GM18499 (cell line): ENCODE data around the gene NOL4L.

ENCODE experiments used
- ATAC-seq: cut with Tn5 transposase; IDR thresholded peaks from one replicate; pipeline ENCODE4 v1.9.1; 2021; ENCODE audit warnings: moderate number of reproducible peaks; ENCODE audit not compliant: insufficient read depth, unreplicated experiment

The NOL4L gene

DNA sequence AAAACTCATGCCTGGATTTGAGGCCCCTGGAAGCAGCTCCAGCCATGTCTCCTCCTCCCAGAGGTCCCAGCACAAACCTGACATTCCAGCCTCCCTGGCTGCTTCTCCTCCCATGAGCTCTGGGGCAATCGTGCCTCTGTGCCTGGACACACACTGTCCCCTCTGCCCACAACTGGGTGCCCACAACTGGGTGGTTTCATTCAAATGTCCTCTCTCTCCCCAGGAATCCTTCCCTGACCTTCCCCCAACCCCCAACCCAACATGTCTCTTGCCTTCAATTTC lies 37.4 kb downstream of the NOL4L start:
- no peak for ATAC-seq

DNA sequence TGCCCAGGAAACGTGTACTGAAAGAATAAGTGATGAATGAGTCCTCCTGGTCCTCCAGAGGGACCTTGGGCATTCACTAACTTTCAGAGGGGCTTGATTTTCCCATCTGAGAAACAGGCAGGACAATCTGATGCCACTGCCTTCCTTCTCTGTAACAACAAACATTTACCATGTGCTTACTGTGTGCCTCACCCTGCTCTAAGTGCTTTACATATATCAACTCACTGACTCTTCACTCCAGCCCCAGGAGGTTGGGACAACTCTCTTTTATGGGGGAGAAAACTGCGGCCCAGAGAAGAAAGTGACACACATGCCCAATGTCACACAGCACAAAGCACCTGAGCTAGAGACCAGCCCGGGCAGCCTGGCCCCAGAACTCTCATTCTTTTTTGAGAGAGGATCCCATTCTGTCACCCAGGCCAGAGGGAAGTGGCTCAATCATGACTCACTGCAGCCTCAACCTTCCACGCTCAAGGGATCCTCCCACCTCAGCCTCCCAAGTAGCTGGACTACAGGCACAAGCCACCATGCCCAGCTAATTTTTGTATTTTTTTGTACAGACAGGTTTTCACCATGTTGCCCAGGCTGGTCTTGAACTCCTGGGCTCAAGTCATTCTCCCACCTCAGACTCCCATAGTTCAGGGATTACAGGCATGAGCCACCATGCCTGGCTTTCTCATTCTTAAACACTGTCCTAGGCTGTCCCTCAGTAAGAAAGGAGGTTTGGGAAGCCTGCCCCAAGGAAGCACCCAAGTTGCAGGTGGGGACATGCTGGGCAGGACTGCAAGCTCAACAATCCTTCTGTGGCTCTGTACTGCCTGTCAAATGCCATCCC lies 38.0 kb downstream of the NOL4L start:
- no peak for ATAC-seq

DNA sequence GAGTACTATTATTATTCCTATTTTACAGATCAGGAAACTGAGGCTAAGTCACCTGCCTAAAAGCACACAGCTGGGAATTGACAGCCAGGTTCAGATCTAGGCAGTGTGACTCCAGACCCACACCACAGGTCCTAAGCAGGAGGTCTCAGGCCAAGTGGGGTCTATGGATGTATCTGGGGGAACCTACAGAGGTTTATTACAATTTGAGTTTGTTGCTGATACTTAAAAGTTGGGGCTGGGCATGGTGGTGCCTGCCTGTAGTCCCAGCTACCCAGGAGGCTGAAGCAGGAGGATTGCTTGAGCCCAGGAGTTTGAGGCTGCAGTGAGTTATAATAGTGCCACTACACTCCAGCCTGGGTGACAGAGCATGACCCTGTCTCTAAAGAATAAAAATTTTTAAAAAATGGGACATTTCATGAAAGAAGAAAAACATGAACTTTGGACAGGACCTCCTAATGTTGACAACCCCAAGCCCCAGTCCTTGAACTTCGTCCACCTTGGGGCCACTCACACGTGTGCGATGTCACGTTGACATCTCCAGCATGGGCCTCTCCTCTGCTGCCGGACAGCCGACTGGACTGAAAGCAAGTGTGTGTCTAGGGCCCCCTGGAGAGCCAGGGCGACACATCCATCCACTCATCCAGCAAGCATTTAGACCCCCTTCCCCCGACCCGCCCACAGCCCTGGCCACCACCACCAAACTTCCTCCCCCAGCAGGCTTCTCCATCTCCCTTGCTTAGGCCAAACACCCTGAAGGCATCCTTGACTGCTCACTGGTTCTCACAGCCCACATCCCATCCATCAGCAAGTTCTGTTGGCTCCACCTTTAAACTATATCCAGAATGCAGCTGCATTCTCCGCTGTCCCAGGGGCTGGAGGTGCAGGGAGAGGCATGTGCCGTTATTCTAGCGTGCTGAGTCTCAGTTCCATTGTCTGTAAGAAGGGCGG lies 40.0 kb downstream of the NOL4L start:
- ATAC-seq, result no peak

DNA sequence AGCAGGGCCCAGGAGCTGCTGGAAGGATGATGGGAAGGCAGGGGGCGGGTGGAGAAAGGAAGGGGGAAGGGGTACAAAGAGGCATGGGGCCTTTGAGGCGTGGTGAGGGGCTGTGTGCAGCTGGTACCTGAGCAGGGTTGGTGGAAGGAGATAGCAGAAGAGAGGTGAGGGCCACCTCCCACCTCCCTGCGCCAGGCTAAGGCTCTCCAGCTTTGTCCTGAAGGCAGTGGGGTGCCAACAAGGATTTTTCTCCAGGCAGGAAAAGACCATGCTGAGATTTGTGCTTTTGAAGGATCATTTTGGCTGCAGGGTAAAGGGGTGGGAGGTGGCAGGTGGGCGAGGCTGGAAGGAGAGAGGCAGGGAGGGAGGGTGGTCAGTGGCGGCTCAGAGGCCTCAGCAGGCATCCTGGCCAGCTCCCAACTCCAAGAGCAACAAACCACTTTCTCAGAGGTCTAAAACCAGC lies 40.8 kb downstream of the NOL4L start:
- ATAC-seq, result no peak

DNA sequence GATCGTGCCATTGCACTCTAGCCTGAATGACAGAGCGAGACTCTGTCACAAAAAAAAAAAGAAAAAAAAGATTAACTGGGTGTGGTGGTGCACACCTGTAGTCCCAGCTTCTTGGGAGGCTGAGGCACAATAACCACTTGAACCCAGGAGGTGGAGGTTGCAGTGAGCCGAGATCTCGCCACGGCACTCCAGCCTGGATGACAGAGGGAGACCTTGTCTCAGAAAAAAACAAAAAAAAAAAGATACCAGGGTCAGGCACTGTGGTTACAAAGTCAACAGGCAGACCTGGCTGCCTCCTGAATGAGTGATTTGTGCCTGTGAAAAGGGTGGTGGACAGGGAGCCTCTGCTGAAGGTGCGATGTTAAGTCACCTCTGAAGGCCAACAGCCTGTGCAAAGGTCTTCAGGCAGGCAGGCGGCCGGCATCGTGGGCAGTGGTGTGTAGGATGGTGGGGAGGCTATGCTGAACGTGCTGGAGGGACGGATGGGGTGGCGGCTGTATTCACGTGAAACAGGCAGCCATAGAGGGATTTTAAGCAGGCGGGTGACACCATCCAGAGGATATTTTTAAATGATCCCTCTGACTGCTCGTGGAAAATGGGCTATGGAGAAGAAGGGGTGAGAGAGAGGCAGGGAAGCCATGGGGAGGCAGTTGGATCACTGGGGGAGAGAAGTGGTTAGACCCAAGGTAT lies 41.4 kb downstream of the NOL4L start:
- ATAC-seq, result no peak

DNA sequence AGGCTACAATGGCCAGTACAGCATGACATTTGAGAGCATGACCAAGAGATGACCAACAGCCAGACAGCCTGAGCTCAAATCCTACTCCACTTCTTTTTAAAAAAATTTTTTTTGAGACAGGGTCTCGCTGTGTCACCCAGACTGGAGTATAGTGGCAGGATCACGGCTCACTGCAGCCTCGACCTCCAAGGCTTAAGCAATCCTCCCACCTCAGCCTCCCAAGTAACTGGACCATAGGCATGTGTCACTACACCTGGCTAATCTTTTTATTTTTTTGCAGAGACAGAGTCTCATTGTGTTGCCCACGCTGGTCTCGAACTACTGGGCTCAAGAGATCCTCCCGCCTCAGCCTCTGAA lies 42.9 kb downstream of the NOL4L start:
- ATAC-seq, result no peak

DNA sequence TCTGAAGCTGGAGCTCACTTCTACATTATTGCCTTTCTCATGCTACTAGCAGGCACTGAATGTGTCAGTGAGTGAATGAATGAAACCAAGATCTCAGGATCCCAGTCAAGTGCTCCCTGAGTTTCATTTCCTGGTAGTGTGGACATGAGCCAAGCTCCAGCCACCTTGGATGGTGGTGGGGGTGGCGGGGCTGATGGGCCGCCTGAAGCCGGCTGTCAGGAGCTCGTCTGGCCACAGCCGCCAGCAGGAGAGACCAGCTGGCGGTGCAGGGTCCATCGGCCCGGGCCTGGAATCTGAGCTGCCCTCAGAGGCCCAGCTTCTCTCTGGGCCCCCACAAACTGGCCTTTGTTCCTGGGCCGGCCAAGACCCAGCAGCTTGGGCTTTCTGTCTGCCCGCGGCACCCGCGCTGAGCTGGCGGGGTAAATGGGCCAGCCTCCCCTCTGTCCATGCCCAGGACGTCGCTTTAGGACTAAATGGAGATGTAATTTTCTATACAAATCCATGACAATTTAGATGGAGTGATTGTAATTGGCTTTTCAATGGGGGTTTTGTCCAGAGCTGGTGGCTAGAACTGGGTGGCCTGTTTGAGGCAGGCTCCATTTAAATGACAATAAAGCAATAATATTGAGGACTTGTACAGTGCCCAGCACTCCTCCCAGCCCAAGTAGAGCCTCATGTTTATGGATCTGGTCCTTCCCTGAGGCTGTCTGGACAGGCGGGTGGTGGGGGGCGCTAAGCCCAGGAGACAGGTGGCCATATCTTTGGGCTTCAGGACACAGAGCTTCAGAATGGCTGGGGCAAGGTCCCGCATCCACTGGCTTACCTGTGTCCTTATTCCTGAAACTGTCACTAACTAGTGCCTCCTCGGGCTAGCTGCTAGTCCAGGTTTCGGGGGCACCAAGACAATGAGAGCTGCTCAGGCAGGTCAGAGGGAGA lies 43.5 kb downstream of the NOL4L start:
- ATAC-seq, result no peak

DNA sequence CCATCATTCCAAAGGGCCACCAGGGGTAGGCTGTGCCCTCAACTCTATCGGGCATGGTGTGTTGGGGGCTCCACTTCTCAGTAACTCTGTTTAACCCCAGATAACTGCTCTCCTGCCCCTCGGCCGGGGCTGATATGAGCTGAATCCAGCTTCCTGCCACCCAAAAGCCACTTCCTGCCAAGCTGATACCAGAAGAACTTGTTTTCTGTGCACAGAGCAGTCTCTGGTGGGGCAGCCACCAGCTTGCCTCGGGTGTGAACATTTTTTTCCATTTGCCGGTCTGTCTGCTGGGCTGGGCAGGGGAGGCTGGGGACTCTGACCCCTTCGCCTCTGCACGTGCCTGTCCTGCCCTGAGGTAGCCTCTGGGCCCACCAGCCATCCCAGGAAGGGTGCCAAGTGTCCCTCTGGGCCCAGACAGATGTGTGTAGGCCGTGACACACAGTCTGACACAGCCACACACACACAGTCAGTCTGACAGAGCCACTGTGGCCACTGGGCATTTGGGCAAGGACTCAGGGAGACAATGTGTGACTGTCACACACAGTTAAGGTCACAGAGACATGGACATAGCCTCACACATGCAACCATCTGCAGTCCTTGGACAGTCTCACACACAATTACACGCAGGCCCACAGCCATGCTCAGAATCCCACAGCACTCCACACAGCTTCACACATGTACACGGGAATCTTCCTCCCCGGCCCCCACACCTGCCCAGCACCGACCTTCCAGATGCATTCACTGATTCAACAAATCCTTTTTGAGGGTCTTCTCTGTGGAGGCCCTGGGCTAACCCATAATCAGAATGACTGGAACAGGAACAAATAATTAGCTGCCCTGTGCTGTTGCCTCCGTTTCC lies 45.1 kb downstream of the NOL4L start:
- ATAC-seq, result no peak

DNA sequence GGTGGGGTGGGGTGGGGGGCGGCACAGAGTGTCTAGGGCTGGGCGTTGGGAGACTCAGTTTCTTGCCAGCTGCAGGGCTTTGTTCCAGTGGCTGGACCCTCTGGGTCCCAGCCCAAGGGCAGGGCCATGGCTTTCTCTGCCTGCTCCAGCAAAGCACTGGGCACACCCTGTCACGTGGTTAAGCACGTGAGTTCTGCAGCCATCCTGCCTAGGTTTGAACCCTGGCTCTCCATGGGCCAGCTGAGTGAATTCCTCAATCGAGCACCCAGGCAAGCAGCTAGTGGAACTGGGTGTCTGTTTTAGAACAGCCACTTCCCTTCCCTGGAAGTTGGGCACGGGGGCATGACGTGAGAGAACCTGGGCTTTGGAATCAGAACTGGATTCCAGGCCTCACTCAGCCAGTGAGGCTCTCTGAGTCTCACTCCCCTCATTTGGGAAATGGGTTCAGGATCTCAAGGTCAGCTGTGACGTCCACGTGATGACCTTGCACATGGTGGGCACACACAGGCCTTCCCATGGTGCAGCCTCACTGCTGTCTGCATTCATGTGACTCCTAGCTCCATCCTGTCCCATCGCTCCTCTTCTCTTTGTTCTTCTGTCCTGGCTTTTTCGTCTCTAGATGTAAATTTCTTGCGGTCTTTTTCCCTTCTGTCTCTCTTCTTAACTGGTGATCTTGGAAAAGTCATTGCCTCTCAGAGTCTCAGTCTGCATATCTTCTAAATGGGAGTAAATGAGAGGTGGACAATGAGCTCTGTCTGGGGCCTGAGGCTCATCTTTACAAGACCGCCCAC lies 45.9 kb downstream of the NOL4L start:
- ATAC-seq, result no peak

DNA sequence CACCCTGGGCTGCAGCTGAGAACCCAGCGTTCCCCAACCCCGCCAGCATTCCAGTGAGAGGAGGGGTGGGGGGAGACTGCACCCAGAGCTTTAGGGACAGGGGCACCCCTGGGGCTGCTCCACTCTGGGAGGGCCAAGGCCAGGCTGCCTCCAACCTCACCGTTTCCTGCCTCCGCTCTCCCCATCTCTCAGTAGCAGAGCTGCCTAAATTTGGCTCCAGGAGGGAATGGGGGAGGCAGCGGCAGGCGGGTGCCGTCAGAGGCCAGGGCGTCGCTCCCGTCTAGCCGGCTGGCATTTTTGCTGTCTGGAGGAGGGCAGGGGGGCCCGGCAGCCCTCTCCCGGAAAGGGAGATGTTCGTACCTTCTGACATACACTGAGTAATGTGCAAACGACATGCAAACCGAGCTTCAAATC lies 46.6 kb downstream of the NOL4L start:
- no peak for ATAC-seq

DNA sequence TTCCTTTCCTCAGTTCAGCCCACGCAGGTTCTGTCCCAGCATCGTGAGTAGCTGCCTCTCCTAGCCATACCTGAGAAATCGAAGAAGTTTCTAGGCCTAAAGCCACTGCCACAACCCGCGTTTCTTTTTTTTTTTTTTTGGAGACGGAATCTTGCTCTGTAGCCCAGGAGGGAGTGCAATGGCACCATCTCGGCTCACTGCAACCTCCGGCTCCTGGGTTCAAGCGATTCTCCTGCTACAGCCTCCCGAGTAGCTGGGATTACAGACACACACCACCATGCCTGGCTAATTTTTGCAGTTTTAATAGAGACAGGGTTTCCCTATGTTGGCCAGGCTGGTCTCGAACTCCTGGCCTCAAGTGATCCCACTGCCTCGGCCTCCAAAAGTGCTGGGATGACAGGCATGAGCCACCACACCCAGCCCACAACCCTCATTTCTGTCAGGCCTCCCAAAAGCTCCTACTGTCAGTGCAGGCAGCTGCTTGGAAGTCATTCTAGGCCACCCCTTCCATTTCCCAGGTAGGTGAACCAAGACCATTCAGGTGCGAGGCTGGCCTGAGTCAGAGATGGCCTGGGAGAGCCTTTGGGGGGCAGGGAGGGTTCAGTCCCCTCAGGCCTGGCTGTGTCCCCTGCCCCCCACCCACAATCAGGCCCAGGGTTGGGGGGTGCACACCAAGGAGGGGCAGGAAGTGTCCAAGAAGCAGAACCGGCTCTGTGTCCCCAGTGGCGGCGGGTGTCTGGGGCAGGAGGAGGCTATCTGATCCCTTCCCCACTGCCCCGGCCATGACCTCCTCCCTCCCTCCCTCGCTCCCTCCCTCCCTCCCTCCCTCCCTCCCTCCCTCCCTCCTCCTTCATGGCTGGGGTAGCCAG lies 47.2 kb downstream of the NOL4L start:
- ATAC-seq, result no peak

DNA sequence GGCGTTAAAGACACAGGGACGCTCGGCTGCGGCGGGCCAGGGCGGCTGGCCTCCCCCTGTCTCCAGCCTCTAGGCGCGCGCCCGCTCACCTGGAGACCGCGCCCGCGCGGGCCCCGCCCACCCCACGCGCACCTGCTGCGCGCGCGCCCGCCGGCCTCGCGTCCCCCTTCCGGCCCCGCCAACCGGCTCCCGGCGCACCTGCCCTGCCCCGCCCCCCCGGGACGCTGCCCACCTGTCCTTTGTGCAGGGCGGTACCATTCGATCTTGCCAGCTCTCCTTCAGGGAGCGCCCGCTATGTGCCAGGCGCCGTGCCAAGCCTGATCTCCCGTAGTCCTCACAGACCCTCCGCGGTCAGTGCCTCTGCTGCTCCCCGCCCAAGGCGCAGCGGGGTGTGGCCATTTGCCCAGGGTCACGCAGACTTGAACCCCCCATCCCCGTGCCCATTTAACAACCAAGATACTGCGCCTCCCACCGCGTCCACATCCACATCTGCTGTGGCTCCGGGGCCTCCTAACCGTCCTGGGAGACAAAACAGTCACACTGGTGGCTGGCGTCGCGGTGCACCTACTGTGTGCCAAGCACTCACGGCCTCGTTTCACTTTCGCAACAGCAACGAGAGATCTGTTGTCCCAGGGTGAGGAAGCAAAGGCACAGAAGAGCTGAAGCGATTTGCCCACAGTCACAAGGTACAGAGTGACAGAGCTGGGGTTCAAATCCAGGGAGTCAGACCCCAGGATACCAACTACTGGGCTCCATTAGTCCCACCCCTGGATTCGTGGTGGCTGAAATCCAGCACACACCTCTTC lies 48.1 kb downstream of the NOL4L start:
- no peak for ATAC-seq

DNA sequence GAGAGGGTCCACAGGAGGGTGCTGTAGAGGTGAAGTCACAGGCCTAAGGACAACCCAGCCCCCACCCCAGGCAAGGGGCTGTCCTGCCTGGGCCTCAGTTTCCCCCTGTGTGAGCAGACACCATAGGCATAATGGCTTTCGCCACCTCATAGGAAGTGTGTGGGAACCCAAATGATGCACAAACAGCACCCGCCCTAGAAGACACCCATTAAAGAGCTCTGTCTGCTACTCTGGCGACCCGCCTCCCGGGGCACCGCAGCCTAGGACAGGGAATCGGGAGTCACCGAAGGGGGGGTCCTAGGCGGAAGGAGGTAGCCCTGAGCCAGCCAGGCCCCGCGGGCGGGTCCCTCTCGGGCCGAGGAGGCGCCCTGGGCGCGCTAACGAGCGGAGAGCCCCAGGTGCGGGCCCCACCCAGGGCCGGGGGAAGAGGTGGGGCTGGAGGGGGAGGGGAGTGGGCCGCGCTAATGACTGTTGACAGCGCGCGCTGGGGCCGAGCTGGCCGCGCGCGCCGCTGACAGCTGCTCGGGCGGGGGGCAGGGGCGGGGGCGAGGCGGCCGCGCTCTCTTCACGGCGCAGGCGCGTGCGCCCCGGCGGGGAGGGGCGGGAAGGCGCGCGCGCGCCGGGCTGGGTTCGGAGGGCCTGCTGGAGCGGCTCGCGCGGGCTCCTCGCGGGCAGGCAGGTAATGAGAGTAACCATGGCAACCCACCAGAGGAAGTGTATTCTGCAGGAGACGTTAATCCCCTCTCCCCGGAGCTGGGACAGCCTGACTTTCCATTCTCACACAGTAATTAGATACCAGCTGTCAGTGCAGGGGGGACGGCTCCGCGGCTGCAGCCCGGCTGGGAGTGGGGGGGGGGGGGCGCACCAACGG lies 48.9 kb downstream of the NOL4L start:
- ATAC-seq, result no peak

DNA sequence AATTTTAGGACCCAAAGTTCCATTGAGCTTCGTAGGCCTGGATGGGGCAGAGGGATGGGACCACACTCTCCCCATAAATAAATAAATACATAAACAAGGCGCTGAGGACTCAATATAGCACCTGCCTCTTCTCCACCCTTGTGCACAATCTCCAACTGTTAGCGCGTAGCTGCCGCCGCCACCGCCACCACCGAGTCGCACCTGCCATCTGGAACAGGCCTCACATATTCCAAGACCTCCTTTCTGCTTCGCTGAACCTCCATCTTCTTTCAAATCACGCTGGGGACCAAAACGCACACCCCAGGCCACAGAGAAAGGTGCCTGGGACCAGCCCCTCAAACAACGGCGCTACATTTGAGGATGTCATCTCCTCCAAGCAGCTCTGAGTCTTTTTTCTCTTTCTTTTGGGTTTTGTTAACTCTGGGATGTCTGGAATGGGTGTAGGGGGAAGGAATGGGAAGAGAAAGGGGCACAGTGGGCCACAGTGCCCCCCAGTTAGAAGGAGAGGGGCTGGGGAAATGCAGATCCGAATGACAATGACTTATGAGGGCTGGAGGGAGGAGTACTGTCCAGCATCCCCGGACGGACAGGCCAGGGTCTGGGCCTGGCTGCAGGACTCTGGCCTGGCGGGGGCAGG lies 49.7 kb downstream of the NOL4L start:
- ATAC-seq, result no peak

DNA sequence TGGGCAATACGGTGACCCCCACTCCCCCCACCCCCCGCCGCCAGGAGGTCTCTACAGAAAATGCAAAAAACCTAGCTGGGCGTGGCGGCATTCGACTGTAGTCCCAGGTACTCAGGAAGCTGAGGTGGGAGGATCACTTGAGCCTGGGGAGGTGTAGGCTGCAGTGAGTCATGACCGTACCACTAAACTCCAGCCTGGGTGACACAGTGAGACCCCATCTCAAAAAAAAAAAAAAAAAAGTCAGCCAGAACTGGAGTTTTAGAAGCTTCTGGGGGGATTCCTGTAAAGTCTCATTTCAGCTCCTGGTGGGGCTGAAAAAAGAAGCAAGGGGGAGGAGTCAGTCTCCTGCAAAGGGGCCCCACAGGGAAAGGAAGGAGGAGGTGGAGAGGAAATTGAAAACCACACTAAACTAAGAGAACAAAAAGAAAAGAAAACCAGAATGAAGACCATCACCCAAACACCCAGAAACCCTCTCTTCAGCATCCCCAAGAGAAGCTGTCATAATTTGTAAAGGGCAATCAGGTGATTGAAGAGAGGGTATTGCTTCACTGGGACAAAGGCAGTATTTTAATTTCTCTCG lies 50.4 kb downstream of the NOL4L start:
- ATAC-seq, result no peak
